Head of caudate nucleus (tissue), 42 donors: ENCODE results near the gene GALNT14.
"Not testable (repeated sequence)": the region's sequence is repeated elsewhere in the genome, so short reads cannot be mapped to it uniquely, and the experiment has no call there.

Source experiments
- DNase-seq, 42 donors: peaks; one replicate each; pipeline versions ENCODE4 v3.0.0 to v3.0.0-alpha.2; 2020 to 2021; ENCODE audit warnings: mixed read lengths in 7 of 42
- intact Hi-C: fragments of 100-400 bp; cut with DNase I; formaldehyde crosslinking; loops from one replicate; pipeline ENCODE4 v1.15.0; 2022

GALNT14 gene, protein sequence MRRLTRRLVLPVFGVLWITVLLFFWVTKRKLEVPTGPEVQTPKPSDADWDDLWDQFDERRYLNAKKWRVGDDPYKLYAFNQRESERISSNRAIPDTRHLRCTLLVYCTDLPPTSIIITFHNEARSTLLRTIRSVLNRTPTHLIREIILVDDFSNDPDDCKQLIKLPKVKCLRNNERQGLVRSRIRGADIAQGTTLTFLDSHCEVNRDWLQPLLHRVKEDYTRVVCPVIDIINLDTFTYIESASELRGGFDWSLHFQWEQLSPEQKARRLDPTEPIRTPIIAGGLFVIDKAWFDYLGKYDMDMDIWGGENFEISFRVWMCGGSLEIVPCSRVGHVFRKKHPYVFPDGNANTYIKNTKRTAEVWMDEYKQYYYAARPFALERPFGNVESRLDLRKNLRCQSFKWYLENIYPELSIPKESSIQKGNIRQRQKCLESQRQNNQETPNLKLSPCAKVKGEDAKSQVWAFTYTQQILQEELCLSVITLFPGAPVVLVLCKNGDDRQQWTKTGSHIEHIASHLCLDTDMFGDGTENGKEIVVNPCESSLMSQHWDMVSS

GRCh38 chr2:31138037-31138962 is at the start of gene GALNT14:
Gene GALNT14 (minus strand): TSS chr2:31138440. CDS start chr2:31138086, 354 bp downstream.
- peak; percentile 9 to 84 (median 65) for DNase-seq
- intact Hi-C loops: no loop called here

GRCh38 chr2:31187166-31187565 is 48.9 kb upstream of the GALNT14 start:
- intact Hi-C loops: no loop called here
- DNase-seq: peak in 1 of 42 donors; percentile 10

GRCh38 chr2:31183973-31184372 is 45.7 kb upstream of the GALNT14 start:
- intact Hi-C loops: not testable (repeated sequence)
- DNase-seq: peak in 1 of 42 donors; percentile 5

DNA sequence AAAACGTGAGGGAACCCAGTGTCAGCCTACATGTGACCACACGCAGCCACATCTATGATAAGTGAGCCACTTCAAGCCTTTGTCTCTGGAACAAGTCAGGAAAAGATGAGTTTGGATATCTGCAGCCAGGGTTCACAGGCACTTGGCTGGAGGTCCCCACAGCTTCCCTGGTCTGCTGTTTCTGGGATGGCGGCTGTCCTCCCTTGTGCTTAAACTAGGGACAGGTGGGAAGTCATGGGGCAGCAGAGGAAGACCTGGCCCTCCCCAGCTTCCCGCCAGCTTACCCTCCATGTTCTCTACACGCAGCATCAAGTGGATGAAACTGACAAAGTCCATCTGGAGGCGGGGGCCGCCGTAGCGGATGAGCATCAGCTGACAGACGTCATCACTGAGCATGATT is 38.5 kb upstream of the GALNT14 start:
- intact Hi-C loops: no loop called here
- DNase-seq: no peak

- DNase-seq: no peak
- intact Hi-C loops: no loop called here
Measured at GRCh38 chr2:31171142-31171541, 32.9 kb upstream of the GALNT14 start.

GRCh38 chr2:31170071-31170698 is 31.9 kb upstream of the GALNT14 start:
- peak; percentile 53 to 89 (median 73) for DNase-seq
- intact Hi-C loops: no loop called here

- intact Hi-C loops: loop anchor here (5.0 kb wide), 1 partner anchor 456 kb away; no protein-coding TSS in a partner anchor
- DNase-seq: no peak
Measured at GRCh38 chr2:31168291-31168690, 30.1 kb upstream of the GALNT14 start.

DNA sequence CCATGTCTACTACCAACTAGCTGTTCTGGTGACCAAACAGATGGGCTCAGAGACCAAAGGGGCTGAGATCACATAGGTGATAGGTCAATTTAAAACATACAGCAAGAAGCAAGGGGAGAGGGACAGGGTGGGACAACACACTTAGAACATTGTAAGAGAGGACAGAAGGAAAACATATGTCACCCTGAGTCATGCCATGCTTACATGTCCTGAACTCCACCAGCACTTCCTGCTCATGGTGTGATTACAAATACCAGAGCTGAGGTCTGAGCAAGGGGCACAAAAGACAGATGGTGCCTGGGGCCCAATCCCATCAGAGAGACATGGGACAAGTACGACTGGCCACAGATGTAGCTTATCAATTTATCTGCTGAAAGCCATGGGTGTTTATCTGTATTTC is 28.7 kb upstream of the GALNT14 start:
- intact Hi-C loops: loop anchor here (5.0 kb wide), 1 partner anchor 455 kb away; no protein-coding TSS in a partner anchor
- DNase-seq: no peak

- DNase-seq: no peak
- intact Hi-C loops: no loop called here
Measured at GRCh38 chr2:31163011-31163539, 24.8 kb upstream of the GALNT14 start.

- no peak for DNase-seq
- intact Hi-C loops: no loop called here
Measured at GRCh38 chr2:31161637-31162036, 23.4 kb upstream of the GALNT14 start.

- no peak for DNase-seq
- intact Hi-C loops: no loop called here
Measured at GRCh38 chr2:31151501-31151900, 13.3 kb upstream of the GALNT14 start.

DNA sequence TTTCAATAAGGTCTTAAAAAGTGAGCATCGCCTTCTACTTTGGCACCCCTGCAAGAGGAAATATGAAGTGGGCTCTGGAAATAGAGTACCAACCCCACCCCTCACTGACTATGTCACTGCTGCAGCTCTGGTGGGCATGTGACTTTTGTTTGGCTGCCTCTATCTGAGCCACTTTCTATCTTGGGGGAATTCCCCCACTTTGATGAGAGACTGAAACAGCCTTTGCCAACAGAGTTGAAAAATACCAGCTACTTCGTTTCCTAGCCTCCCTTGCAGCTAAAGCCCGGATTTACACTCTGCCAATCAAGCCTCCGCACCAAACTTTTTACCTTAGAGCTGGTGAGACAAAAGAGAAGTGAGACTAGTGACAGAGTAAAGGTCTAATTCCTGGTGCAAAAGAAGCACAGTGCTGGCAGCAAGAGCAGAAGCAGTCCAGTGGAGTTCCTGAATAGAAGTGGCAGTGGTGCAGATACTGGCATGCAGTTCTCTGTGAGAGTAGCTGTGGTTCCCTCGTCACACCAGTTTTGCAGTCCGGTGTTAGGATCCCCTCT is 12.0 kb upstream of the GALNT14 start:
- intact Hi-C loops: no loop called here

DNA sequence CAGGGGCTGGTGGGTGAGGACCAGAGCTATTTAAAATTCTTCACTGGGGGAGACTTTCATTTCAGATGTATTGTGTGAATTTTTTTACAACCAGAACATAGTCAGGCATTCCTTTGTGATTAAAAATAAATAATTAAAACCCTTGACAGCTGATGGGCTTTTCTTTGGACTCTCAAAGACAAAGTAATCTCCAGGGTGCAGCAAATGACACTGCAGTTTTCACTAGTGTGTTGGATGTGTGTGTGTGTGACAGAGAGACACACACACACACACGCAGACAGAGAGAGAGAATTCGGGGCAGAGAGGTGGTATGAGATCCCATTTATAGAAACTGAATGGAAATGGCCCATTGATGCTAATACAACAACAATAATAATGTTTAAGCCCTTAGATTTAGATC is 10.3 kb upstream of the GALNT14 start:
- intact Hi-C loops: no loop called here
- no peak for DNase-seq

More for the DNA sequence above, 12.0 kb upstream of the GALNT14 start:
- no peak for DNase-seq

- intact Hi-C loops: no loop called here
- no peak for DNase-seq
Measured at GRCh38 chr2:31147645-31148044, 9.4 kb upstream of the GALNT14 start.

GRCh38 chr2:31142110-31142509 is 3.9 kb upstream of the GALNT14 start:
- DNase-seq: no peak
- intact Hi-C loops: no loop called here

- no peak for DNase-seq
- intact Hi-C loops: no loop called here
Measured at GRCh38 chr2:31141443-31142085, 3.3 kb upstream of the GALNT14 start.

DNA sequence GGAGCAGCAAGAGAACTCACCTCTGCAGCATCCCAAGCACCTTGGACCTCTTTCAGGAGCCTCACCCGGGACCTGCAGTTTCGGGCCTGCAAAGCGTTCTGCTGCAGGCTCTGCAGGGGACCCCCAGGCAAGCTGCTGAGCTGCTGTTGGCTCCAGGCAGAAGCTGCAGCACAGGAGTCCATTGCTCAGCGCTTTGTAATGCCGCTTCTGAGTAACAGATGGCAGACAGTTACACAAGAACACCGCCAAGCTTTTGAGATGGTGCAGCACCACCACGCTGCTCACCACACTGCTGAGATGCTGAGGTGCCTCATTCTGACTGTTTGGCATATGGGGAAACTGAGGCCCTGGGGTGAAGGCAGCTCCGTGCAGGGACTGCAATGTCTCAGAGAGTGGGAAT is 1.9 kb upstream of the GALNT14 start:
- no peak for DNase-seq
- intact Hi-C loops: no loop called here

DNA sequence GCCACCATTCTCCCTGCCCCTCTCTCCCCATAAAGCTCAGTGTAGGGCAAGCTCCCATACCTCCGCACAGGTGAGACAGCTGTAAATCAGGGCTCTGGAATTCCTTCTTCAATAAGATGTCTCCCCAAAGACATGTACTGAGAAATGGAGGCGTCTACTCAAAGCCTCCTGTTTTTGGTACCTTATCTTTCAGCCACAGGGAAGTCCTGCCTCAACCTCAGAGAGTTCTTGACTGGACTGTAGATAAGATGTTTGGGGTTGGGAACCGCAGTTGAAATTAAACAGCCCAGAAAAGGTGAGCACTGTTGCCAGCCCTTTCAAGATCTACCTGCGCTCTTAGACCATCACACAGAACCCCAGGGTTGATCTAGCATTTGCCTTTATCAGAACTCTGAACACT is 1.4 kb upstream of the GALNT14 start:
- intact Hi-C loops: no loop called here
- DNase-seq: no peak
